MV-4-11 (cell line): Measurements from ENCODE around the gene POLD3.

Experiments
- DNase-seq: peaks from one replicate; lab custom pipeline; 2025; lab: John Stamatoyannopoulos, UW

POLD3 gene

GRCh38 chr11:74687237-74688023 is 95.0 kb downstream of the POLD3 start:
- peak; percentile 15 for DNase-seq

- no peak for DNase-seq
These were observed 97.3 kb downstream of the POLD3 start for GRCh38 chr11:74689666-74690065.

- DNase-seq, result no peak
These were observed 99.4 kb downstream of the POLD3 start for GRCh38 chr11:74691755-74692154.
